Spleen (tissue), 7 donors: ENCODE data around the gene APOE.

Experiments
- CTCF ChIP-seq, 11 experiments: fragments of 200-600 bp in 7 of 11; fragments of 450-650 bp in 4 of 11; sonication (generic) in 4 of 11; IDR thresholded peaks in 8 of 11; conservative IDR thresholded peaks in 3 of 11; 1 replicate in 7 of 11; 2 replicates in 4 of 11; pipeline versions ENCODE4 v1.4.0 to v1.8.0; 2016 to 2021; ENCODE audit warnings: antibody characterized with exemption in 11 of 11, inconsistent platforms in 4 of 11, mild to moderate bottlenecking in 1 of 11
- POLR2A ChIP-seq, 3 donors: fragments of 450-650 bp; IDR thresholded peaks; one replicate each; pipeline ENCODE4 v1.5.1; 2017; ENCODE audit warnings: antibody characterized with exemption in 3 of 3, mild to moderate bottlenecking in 1 of 3
- donor health status: DM: no; HTN: no; CAD: no; lungs with moderate emphysema.
- donor health status: DM: no; HTN: no; CAD: no.
- donor health status: DM: no; HTN: no; CAD: no.

DNA sequence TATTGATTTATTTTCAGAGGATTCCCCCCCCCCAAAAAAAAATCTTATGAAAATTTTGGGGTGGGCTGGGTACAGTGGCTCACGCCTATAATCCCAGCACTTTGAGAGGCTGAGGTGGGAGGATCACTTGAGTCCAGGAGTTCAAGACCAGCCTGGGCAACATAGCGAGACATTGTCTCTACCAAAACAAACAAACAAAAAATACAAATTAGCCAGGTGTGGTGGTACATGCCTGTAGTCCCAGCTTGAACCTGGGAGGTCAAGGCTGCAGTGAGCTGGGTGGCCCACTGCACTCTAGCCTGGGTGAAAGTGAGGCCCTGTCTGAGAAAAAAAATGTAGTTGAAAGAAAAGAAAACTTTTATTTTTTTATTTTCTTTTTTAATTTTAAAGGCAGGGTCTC, 41.6 kb upstream of the APOE start:
- TF ChIP-seq POLR2A (IDR thresholded peaks at IDR 0.05) (no peak), CTCF (IDR thresholded peaks at IDR 0.05 in 8 of 11, conservative IDR thresholded peaks at IDR 0.05 in 3 of 11) (no peak)
